ENCODE measurements around the gene TMEM60. TPM values are rescaled to one million over a fixed set of nuclear protein-coding genes. Genes with fewer than 3 reads are reported as not detected.

TMEM60 gene
- total and polyA plus RNA-seq, 2 donors from 2014 or later, result 11.9 to 32.4 TPM

DNA sequence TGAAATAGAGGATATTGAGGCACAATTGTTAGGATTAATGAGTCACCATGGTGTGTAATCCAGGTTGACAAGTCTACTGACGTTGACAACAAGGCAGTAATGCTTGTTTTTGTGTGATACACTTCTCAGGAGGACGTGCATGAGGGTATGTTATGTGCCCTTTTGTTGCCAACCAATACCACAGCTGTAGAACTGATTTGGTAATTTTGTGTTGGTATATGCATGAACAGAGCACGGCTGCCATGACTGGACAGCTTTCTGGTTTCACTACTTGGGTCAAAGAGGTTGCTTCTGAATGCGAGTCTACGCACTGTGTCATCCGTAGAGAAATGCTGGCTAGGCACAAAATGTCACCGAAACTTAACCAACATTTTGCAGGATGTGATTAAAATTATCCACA lies 33.2 kb upstream of the TMEM60 start:
- intact Hi-C loops (cut with DNase I), result no loop called here
- Histone ChIP-seq H3K4me1 (ENCODE audit: control insufficient read depth in 2 of 3, insufficient read depth in 2 of 3, low read depth in 1 of 3, low read length in 3 of 3) (peaks cover 0 to 3% (median 0%) of the 10 kb centered on the region in 3 donors), H3K27ac (ENCODE audit: low read depth in 2 of 2, low read length in 2 of 2) (no peak overlapping the region), H3K27me3 (ENCODE audit: control insufficient read depth, insufficient read depth, low read length) (no peaks in the 10 kb centered on the region), H3K9me3 (ENCODE audit: control insufficient read depth in 2 of 3, insufficient read depth in 1 of 3, low read length in 3 of 3) (no peaks in the 10 kb centered on the region), H3K9ac (ENCODE audit: low read length in 3 of 3) (no peak overlapping the region), H3K4me3 (ENCODE audit: low read length in 3 of 3) (no peak overlapping the region), H3K36me3 (ENCODE audit: control insufficient read depth in 2 of 3, insufficient read depth in 3 of 3, low read length in 3 of 3) (no peaks in the 10 kb centered on the region)
- DNase-seq, result no peak
- FAIRE-seq, result no peak
- TF ChIP-seq, protein P1, sequence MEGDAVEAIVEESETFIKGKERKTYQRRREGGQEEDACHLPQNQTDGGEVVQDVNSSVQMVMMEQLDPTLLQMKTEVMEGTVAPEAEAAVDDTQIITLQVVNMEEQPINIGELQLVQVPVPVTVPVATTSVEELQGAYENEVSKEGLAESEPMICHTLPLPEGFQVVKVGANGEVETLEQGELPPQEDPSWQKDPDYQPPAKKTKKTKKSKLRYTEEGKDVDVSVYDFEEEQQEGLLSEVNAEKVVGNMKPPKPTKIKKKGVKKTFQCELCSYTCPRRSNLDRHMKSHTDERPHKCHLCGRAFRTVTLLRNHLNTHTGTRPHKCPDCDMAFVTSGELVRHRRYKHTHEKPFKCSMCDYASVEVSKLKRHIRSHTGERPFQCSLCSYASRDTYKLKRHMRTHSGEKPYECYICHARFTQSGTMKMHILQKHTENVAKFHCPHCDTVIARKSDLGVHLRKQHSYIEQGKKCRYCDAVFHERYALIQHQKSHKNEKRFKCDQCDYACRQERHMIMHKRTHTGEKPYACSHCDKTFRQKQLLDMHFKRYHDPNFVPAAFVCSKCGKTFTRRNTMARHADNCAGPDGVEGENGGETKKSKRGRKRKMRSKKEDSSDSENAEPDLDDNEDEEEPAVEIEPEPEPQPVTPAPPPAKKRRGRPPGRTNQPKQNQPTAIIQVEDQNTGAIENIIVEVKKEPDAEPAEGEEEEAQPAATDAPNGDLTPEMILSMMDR (IDR thresholded peaks at IDR 0.05; ENCODE audit: borderline replicate concordance, extremely low read depth, insufficient read depth), result no peak

DNA sequence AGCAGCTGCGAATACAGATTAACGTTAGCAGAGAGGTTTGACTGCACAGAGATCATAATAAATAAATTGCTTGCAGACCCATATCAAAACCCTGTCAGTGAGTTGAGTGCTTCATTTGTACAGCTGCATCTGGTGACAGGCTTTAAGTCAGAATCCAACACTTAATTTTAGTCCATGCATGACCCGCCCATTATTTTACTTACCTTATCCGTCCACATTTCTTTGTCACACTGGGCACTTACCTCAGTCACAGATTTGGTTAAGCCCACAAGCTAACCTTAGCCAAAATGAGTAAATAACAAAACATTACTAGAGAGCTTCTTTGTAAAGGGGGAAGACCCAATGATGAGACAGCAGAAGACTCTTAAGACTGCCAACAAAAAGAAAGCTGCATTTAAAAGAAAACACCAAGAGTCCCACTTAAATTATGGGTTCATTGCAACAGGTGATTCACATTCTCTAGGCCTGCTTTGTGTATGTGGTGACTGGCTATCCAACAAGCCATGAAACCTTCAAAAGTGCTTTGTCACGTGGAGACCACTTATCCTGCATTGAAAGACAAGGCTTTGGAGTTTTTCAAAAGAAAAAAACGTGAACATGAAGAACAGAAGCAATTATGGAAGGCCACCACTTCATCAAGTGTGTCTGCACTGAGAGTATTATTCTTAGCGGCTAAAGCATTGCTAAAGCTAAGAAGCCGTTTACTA lies 32.6 kb upstream of the TMEM60 start:
- Histone ChIP-seq H3K4me3 (ENCODE audit: low read length in 3 of 3) (no peak overlapping the region), H3K9ac (ENCODE audit: low read length in 3 of 3) (no peak overlapping the region), H3K36me3 (ENCODE audit: control insufficient read depth in 2 of 3, insufficient read depth in 3 of 3, low read length in 3 of 3) (no peaks in the 10 kb centered on the region), H3K27ac (ENCODE audit: low read depth in 2 of 2, low read length in 2 of 2) (no peak overlapping the region), H3K4me1 (ENCODE audit: control insufficient read depth in 2 of 3, insufficient read depth in 2 of 3, low read depth in 1 of 3, low read length in 3 of 3) (peaks cover 0 to 3% (median 0%) of the 10 kb centered on the region in 3 donors), H3K27me3 (ENCODE audit: control insufficient read depth, insufficient read depth, low read length) (no peaks in the 10 kb centered on the region), H3K9me3 (ENCODE audit: control insufficient read depth in 2 of 3, insufficient read depth in 1 of 3, low read length in 3 of 3) (no peaks in the 10 kb centered on the region)
- TF ChIP-seq, protein P1 (IDR thresholded peaks at IDR 0.05; ENCODE audit: borderline replicate concordance, extremely low read depth, insufficient read depth), result no peak
- DNase-seq (no peak), FAIRE-seq (no peak)
- intact Hi-C loops (cut with DNase I), result no loop called here

DNA sequence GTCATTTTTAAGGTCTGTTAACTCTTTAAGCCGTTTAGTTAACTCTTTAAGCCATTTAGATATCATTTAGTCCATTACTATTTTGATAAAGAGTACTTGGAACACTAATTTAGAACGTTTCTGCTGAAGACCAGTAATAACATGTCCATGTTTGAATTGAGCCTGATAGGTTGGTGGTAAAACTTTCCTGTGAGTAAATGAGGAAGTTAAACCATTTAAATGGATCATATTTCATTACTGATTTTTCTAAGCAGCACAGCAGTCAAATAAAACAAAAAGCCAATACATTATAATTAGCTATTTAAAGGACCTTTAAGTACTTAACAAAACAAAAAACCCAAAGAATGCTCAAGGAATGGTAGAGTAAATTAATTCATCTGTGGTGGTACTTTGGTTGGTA lies 29.8 kb upstream of the TMEM60 start:
- intact Hi-C loops (cut with DNase I), result no loop called here
- Histone ChIP-seq H3K27ac (ENCODE audit: low read depth in 2 of 2, low read length in 2 of 2) (no peak overlapping the region), H3K9ac (ENCODE audit: low read length in 3 of 3) (no peak overlapping the region), H3K4me3 (ENCODE audit: low read length in 3 of 3) (no peak overlapping the region), H3K4me1 (ENCODE audit: control insufficient read depth in 2 of 3, insufficient read depth in 2 of 3, low read depth in 1 of 3, low read length in 3 of 3) (no peaks in the 10 kb centered on the region), H3K9me3 (ENCODE audit: control insufficient read depth in 2 of 3, insufficient read depth in 1 of 3, low read length in 3 of 3) (peaks cover 0 to 4% (median 0%) of the 10 kb centered on the region in 3 donors), H3K27me3 (ENCODE audit: control insufficient read depth, insufficient read depth, low read length) (no peaks in the 10 kb centered on the region), H3K36me3 (ENCODE audit: control insufficient read depth in 2 of 3, insufficient read depth in 3 of 3, low read length in 3 of 3) (no peaks in the 10 kb centered on the region)
- no peak for FAIRE-seq
- TF ChIP-seq, protein P1 (IDR thresholded peaks at IDR 0.05; ENCODE audit: borderline replicate concordance, extremely low read depth, insufficient read depth), result no peak
- no peak for DNase-seq

Measured in kidney (tissue), 14 donors.